ENCODE data around the gene TRABD2B.

TRABD2B gene

GRCh38 chr1:47997289-47998200 lies at the start of gene TRABD2B:
TRABD2B (minus strand) TSS chr1:47997385.
- DNase-seq (ENCODE audit: low read depth) = peak; percentile 50

DNA sequence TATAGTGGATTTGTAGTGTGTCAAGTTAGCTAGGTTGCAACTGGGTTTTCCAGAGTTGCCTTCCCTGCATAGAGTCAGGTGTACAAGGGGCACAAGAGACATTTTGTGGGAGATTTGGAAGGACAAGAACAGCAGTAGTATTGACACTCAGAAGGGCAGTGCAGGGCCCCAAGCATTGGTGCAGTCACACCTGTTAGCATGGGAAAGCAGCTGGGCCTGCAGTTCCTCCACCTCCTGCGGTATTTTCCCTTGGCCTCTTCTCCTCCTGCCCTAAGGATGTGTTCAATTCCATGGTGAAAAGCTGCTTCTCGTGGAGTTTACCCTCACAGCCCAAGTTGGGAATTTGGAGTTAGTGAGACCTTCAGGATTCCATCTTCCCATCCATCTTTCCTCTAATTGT lies 47.1 kb upstream of the TRABD2B start:
- no peak for DNase-seq (ENCODE audit: low read depth)

DNA sequence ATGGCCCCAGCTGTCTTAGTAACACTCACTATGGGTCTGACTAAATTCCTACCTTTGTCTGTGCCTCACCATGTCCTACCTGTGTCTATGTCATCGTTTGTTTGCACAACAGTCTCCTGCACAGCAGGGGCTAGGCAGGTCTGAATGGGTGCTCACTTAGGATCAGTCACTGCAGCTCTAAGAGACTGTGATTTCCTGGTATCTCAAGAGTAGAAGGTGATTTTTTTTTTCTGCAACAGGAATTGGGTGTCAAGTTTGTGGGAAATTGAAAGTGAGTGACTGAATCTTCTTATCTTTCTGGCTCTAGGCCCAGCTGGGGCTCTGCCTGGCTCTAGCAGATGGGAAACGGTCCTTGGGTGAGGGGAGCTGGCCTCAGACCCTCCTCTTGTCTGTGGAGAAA lies 46.4 kb upstream of the TRABD2B start:
- no peak for DNase-seq (ENCODE audit: low read depth)

DNA sequence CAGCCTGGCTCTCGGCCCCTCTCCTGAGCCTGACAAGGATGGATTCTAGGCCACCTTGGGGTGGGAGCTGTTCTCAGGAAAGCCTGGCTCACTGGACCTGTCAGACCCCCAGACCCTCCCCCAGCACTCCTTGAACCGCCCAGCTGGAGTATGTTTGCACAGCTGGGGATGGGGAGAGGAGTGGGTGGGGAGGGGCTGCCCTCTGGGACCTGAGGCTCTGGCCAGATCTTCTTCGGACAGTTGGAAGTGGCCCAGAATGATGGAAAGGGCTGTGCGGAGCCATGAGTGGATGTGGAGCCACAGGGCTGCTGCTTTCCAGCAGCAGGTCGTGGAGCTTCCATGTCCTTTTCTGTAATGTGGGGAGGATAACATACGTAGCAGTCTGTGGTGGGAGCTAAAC lies 43.0 kb upstream of the TRABD2B start:
- no peak for DNase-seq (ENCODE audit: low read depth)

DNA sequence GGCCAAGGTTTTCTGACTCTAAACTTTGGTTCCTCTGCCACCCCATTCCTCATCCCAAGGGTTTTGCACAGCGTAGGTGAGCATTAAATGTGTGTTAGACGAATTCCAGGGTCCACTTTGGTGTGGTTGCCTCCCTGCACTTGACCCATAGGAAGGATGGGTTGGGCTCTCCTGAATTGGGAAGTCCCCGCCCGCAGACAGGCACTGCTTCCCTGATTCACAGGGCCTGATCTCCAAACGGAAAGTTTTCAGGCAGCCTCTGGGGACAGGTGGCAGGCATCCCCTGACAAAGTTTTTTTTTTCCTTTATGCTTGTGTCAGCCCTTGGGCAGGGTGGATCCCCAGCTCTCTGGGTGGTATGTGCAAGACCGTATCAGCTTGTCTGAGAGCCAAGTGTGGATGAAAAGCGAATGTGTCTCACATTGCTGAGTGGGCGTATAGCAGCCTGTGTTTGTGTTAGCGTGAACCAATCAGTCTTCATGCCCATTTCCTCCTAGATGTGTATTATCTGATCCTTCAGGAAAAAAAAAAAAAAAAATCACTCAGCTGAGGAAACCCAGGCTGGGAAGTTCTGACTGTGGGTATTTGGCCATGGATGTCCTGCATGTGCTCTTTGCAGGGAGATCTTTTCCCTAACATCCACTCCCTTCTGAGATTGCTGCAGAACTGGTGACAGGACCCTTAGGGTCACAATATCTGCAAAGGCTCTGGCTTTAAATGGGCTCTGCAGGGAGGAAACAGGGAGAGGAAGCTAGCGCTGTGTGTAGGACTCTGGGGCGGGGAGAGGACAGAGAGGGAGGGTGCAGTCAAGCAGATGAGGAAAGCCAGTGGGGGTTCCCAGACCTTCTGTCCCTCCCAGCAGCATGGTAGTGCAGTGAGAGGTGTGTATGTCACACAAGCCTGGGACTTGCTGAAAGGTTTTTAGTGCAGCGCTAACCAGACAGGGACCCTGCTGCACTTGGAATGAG lies 42.2 kb upstream of the TRABD2B start:
- no peak for DNase-seq (ENCODE audit: low read depth)

DNA sequence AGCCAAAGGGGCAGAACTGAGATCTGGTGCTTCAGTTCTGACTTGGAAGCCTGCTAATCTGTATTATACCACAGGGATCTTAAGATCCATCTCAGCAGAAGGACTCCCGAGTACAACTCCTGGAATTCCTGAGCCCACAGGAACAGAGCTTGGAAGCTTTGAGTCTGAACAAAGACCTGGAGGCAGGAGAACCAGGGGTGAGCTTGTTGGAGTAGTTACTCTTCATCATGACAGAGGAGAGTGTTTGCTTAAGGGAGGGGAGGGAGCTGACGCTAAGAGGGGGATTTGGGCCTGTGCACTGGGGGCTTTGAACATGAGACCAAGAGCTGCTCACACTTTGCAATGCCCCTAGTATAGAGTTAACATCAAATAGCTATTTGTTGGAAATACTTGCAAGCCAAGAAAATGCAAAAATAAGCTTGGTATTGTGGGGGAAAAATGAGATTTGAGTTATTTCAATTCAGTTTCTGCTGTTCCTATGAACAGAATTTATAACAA lies 41.1 kb upstream of the TRABD2B start:
- DNase-seq (ENCODE audit: low read depth) = no peak

GRCh38 chr1:48036710-48037355 lies 39.6 kb upstream of the TRABD2B start:
- no peak for DNase-seq (ENCODE audit: low read depth)

- DNase-seq (ENCODE audit: low read depth) = no peak
Observed at GRCh38 chr1:48035371-48036141, 38.4 kb upstream of the TRABD2B start.

DNA sequence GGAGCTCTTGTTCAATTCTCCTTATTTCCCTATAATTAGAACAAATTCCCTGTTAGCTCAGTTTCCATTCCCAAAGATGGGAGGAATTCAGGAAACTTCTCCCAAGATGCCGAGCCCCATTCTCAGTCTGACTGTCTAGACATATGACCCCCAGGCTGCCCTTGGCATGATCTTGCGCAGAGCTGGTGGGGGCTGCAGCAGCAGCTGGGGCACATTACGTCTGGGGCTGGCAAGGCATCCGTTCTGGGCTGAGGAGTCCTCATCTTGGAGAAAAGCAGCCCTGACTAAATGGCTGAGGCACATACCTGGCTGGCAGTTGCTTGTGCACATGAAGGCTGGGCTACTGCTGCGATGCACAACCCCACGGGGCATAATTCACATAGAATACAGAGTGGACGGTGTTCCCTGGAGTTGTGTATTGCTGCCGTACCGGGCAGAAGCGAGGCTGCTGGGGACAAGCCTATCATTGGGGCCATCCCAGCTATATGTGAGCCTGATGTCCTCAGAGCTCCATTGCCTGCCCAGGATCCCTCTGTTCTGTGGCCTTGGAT lies 36.4 kb upstream of the TRABD2B start:
- no peak for DNase-seq (ENCODE audit: low read depth)

DNA sequence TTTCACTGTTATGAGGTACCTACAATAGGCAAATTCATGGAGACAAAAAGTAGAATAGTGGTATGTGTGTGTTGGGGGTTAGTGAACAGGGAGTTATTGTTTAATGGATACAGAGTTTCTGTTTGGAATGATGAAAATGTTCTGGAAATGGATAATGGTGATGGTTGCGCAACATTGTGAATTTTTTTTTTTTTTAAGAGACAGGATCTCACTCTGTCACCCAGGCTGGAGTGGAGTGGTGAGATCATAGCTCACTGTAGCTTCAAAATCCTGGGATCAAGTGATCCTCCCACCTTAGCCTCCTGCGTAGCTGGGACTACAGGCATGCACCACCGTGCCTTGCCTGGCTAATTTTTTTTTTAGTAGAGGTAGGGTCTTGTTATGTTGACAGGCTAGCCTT lies 34.5 kb upstream of the TRABD2B start:
- DNase-seq (ENCODE audit: low read depth) = no peak

- no peak for DNase-seq (ENCODE audit: low read depth)
Observed at GRCh38 chr1:48030696-48031365, 33.6 kb upstream of the TRABD2B start.

DNA sequence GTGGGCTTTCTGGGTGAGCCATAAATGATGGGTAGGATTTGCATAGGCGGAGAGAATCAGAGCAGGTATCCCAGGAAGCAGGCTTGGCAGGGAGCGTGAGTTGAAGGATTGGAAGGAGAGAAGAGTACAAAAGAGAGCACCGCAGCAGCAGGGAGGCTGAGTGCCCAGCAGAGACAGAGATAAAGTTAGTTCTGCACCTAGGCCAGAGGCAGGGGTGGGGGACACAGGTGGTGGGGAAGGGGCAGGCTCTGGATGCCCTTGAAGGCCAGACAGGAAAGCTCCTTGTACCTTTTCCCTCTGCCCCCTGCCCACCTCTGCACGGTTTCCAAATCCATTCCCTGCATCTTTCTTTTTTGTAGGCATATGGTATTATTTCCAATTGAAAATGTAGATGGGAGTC lies 33.0 kb upstream of the TRABD2B start:
- DNase-seq (ENCODE audit: low read depth) = no peak

DNA sequence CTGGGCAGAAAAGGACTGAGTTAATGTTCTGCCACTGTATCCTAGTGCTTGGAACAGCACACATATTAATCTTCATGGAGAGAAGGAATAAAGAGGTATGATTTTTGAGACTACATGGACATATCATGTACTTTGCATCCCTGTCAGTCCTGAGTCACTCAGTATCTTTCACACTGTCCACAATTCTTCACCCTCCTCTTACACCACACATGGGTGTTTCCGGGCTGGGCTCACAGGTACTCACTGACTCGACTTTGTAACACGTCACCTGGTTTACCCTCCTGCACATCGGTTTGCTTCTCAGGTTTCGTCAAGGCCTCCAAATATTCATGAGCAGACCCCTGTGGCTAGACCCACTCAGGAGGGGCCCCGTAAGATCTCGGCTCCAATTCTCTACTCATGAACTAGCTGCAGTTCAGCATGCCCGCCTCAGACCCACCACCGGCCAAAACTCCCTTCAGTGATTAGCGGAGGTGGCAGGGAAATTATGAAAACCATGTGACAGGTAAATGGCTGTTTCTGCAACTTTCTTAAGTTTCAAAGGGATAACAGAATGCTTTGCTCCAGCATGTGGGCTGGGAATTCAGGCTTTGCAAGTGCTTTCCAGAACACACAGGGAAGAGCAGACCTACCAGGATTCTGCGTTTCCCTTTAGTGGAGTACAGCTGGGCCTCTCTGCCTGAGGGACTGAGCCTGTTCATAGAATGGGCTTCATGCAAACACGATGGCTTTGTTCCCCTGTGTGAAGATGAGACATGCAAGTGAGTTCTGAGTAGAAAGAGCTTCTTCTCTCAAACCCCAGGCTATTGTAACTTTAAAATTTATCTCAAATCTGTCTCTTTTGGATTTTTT lies 31.3 kb upstream of the TRABD2B start:
- no peak for DNase-seq (ENCODE audit: low read depth)

- no peak for DNase-seq (ENCODE audit: low read depth)
Observed at GRCh38 chr1:48027533-48027835, 30.3 kb upstream of the TRABD2B start.

DNA sequence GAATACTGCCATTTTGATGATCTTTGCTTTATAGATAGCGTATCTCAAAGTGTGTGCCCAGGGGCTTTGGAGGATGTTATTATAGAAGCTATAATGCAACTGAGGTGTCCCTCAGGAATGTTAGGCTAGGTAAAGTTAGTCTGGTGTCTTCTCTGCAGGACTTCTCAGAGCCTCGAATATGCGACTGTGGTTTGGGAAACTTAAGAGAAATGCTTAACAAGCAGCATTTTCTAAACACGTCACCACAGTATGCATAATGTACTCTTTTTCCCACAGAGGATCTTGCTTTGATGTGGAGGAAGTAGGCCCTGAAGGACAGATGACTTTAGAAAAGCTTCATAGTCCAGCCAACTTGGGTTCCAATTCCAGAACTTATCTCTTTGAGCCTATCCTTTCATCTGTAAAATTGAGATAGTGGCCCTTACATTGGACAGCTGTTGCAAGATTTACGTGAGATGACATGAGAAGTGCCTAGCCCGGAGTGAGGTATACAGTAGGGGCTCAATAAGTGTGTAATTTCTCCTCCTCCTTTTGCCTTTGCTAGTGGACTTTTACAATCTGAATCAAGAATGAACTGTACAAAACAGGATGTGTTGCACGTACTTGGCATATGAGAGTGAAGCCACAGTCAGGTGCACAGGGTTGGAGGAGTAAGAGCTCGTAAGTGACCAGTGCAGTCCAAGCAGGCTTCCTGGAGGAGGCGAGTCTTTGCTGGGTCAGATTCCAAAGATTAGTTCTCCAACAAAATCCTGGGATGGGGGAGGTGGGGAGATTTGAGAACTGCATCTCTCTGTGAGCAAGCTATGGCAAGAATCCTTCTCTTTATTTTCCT lies 29.7 kb upstream of the TRABD2B start:
- no peak for DNase-seq (ENCODE audit: low read depth)

- DNase-seq (ENCODE audit: low read depth) = no peak
Observed at GRCh38 chr1:48026275-48026674, 29.1 kb upstream of the TRABD2B start.

- DNase-seq (ENCODE audit: low read depth) = no peak
Observed at GRCh38 chr1:48025076-48025475, 27.9 kb upstream of the TRABD2B start.

DNA sequence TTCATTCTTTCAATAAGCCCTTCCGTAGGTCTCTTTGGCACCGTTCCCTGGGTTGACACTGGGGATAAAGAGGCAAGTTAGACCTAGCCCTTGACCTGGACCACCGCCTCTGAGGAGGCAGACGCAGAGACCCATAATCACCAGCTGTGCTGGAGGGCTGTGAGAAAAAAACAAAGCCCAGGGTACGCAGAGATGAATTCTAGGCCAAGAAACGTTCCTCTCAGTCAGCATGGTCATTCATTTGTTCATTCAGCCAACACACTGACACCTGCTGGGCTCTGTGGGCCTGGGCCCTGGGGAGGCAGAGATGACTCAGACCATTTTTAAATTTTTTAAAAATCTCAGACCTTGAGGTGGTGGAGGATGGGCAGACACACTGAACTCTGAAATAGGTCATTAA lies 26.3 kb upstream of the TRABD2B start:
- no peak for DNase-seq (ENCODE audit: low read depth)

DNA sequence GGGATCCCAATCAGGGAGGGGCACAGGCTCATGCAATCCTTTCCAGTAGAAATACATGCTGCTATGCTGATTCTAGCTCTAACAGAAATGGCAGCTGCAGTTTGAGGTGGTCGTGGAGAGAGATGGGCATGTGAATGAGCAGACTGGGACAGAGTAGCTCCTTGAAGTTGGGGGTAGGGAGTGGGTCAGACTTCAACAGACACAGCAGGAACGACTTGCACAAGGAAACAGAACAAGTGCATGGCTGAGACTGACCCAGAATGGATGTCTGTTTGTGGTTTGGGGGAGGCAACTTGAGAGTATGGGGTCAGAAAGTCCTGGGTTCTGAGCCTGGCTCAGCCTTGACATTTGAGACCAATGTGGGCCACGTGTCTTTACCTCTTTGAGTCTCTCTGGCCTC lies 25.1 kb upstream of the TRABD2B start:
- no peak for DNase-seq (ENCODE audit: low read depth)
